OCI-M1 (cell line): Measurements from ENCODE around the gene MUC5B.
A peak's percentile ranks its signal among the peaks of the same experiment; 100 is the strongest.
"Not testable (repeated sequence)": the region's sequence is repeated elsewhere in the genome, so short reads cannot be mapped to it uniquely, and the experiment has no call there.

Experiments used
- DNase-seq: peaks from one replicate; lab custom pipeline; 2025; lab: John Stamatoyannopoulos, UW

The MUC5B gene

DNA sequence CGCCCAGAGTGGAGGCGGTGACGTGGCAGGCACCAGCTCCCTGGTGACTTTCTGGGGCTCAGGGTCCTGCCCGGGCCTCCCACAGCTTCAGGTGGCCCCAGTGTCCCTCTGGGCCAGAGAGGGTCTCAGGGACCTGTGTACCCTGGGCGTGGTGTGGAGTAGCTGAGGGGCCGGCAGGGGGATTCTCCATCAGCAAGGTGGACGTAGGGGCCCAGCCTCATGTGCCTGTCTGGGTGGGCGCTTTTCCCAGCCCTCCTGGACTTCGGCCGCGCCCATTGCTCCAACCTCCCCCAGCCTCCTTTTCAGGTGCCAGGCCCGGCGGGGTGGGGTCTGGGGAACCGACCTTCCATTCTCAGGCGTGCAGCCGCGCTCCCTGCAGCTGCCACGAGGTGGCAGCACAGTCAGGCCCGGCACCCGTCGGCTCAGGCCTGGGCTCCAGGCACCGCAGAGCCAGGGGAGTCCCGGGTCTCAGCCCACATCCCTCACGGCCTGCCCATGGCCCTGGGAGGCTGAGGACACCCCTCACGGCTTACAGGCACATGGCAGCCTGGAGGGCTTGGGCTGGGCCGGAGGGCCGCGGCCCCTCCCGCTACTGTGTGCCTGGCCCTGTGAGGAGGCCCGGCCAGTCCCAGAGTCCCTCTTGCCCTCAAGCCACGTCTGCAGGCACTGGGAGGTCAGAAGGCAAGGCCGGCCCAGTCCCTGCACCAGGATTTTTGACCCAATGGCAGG, 19.9 kb upstream of the MUC5B start:
- DNase-seq: peak; percentile 70

GRCh38 chr11:1203505-1204271, 19.2 kb upstream of the MUC5B start:
- no peak for DNase-seq

- no peak for DNase-seq
These were observed 18.3 kb upstream of the MUC5B start for GRCh38 chr11:1204381-1205101.

DNA sequence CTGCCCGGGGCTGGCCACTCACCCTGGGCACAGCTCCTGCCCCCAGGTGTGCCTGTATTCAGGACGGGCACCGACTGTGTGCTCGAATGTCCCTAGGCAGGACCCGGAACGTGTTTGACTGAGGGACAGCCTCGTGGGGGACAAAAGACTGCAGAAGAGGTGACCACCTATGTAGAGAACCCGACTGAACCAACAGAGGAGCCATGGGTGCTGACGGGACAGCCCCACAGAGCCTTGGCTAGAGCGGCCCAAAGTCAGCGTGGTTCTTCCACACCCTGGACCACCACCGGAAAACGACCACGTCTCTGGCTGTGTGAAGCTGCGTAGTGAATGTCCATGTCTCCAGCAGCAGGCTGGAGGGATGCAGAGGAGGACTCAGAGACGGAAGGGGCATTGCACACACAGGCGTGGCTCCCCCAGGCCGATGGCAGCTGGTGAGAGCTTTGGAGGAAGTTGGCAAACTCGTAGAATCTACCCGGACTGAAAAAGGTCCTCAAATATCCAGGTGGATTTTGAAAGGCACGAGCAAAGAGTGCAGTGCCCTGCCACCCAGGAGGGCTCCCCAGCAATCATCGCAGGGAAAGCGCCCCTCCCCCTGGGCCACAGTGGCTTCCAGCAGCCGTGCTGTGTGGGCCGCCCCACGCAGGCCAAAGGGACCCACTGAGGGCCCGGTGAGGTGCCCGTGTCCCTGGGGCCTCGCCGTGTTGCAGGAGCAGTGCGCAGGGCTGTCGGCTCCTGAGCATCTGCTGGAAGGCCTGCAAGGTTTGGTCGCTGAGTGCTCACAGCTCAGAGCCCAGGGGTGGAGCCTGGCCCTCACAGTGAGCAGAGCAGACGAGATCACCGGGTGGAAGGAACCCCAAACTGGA, 17.5 kb upstream of the MUC5B start:
- no peak for DNase-seq

DNA sequence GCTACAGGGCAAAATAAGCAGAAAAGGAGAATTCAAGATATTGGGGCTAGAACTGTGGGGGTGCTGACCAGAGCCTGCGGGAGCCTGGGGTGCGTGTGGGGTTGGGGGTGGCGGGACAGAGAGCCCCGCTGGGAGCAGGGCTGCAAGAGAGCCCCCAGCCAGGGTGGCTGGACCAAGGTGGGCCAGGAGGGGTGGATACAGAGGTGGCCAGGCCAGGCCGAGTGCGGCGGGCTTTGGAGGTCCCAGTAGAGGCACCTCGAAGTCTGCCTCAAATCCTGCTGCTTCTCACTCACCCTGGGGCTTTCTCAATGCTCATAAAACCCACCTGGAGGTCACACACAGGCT, 16.9 kb upstream of the MUC5B start:
- no peak for DNase-seq

DNA sequence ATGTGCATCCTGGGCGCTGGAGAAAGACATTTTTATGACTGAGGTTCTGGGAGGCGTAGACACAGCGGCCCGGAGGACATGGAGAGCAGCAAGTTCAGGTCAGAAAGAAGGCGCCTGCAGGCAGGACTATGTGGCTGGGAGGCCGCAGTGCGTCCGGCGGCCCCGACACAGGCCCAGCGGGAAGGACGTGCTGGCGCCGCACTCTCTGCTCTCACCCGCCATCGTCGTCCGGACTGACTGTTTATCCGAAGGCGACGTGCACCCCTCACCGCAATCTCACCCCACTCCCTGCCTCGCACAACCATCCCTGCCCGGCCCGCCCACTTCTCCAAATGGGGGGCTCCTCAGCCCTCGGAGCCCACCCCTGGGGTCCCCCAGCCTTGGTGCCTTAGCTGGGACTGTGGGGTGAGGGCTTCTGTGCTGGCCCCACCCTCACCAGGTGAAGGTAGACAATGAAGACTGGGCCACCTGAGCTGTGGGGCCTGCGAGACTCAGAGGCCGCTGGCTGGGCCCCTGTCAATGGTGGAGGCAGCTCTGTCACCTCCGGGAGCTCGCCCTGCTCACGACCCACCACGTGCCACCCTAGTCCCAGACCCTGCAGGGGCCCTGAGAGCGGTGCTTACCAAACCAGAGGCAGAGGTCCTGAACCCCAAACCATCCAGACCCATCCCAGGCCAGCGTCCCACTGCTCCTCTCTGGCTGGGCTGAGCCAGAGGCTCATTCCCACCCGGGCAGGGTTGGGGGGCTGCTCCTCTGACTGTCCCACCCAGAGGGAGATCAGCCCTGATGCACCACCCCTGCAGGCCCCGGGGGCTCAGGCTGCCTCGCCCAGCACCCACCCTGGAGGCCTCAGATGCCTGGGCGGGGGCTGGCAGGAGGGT, 16.2 kb upstream of the MUC5B start:
- DNase-seq: no peak

GRCh38 chr11:1207401-1208143, 15.3 kb upstream of the MUC5B start:
- no peak for DNase-seq

DNA sequence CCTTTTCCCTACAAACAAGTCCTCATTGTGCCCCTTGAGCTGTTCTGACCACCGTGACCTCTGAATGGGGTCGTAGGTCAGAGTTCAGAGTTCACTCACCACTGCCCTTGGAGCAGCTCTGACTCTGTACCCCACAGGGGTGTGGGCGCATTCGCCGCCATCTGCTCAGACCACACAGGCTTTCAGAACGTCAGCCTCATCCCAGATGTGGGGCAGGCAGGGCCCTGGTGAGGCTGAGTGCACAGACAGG, 14.8 kb upstream of the MUC5B start:
- no peak for DNase-seq

GRCh38 chr11:1208394-1209261, 14.2 kb upstream of the MUC5B start:
- DNase-seq: no peak

DNA sequence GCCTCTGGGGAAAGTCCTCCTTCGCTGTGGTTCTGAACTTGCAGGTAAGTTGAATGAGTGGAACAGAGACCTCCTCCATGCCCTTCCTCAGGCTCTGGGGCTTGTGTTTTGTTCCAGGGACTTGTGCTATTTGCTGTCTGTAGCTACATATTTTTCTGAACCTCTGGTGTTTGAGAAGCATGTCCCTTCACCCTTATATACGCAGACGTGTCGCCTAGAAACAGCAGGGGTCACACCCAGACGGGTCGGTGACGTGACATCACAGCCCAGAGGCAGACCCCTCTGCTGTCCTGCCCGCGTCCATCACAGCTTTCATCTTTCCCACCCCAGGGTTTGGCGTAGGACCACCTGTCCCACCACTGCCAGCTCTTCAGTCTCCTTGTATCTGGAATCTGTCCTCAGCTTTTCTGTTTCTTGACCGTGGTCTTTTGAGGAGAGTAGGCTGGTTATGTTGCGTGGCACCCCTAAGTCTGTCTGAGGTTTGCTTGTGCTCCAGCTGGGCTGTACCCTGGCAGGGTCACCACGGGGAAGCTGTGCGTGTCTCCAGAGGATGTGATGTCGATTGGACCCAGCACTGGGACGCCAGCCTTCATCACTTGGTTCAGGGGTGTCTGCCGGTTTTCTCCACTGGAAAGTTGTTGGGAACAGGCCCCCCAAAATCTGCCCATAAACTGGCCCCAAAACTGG, 13.4 kb upstream of the MUC5B start:
- no peak for DNase-seq

GRCh38 chr11:1211838-1212237, 11.0 kb upstream of the MUC5B start:
- no peak for DNase-seq

GRCh38 chr11:1215826-1216225, 7.0 kb upstream of the MUC5B start:
- not testable (repeated sequence) for DNase-seq

DNA sequence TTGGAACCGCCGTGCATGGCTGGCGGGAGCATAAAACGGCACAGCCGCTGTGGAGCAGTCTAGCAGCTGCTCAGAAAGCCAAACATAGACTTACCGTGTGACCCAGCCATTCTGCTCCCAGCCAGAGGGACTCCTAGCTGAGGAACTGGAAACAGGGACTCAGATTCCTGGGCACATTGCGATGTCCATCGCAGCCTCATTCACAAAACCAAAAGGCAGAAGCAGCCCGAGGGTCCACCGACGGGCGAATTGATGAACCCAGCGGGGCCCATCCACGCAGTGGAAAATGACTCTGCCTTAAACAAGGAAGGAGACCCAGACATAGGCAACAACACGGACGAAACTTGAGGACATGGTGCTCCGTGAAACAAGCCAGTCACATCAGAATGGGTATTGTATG, 5.7 kb upstream of the MUC5B start:
- DNase-seq: no peak

GRCh38 chr11:1218256-1218787, 4.5 kb upstream of the MUC5B start:
- no peak for DNase-seq

- no peak for DNase-seq
These were observed 3.9 kb upstream of the MUC5B start for GRCh38 chr11:1218788-1219445.

DNA sequence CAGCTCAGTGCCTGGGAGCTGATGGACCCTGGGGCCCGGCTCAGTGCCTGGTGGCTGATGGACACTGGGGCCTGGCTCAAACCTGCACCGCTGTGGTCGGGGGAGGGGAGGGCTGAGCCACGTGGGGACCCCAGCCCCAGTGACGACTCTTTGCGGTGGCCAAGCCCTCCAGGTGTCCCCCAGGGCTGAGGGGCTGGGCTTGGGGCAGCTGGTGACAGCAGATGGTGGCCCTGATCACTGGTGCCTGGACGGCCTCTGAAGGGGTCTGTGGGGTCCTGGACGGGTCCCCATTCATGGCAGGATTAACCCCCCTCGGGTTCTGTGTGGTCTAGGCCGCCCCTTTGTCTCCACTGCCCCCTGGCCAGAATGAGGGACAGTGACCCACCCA, 3.4 kb upstream of the MUC5B start:
- DNase-seq: no peak

DNA sequence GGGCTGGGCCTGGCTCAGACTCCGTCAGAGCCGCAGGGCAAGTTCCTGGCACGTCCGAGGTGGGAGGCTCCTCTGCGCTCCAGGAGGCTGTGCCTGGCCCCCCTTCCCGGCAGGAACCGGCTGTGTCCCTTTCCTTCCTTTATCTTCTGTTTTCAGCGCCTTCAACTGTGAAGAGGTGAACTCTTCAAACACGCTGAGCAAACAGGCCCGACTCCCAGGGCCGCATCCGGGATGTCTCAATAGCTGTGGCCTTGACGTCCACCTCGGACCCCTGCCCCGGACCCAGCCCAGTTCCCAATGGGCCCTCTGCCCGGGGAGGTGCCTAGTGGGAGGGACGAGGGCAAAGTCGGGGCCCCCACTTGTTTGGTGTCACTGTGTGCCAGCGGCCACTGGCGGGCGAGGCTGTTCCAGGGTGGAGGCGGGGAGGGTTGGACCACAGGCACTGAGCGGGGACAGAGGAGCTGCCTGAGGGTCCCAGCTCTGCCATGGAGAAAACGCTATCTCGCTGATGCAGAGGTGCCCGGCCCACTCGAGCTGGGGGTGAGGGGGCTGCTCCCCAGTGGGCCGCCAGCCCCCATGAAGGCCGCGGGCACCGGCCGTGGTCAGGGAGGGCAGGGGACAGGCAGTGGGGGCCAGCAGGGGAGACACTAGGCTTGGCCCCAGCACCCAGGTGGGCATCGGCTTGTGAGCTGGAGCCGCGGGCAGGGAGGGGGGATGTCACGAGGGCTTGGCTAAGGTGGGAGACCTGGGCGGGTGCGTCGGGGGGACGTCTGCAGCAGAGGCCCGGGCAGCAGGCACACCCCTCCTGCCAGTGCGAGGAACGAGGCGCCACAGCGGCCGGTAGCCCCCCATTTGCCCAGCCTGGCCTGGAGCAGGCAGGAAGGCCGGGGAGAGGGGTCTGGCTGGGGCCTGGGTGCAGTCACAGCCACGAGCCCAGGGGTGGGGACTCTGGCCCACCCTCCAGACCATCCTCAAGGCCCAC, 2.7 kb upstream of the MUC5B start:
- DNase-seq: no peak
